H1 (cell line): ENCODE data around the gene RENBP. TPM values are rescaled to one million over a fixed set of nuclear protein-coding genes. Genes with fewer than 3 reads are reported as not detected.

Experiments
- EGR1 ChIP-seq: IDR thresholded peaks from 2 replicates; pipeline ENCODE4 v1.6.1; 2011; ENCODE audit warnings: low read depth, low read length, borderline replicate concordance
- EP300 ChIP-seq, 2 experiments: IDR thresholded peaks; 1 replicate in 1 of 2; 2 replicates in 1 of 2; pipeline ENCODE4 v1.6.1; 2011 to 2012; ENCODE audit warnings: low read depth in 2 of 2, low read length in 2 of 2, mild to moderate bottlenecking in 2 of 2, borderline replicate concordance in 1 of 2, inconsistent platforms in 1 of 2, moderate library complexity in 1 of 2
- HDAC6 ChIP-seq: IDR thresholded peaks from one replicate; pipeline ENCODE4 v1.7.1; 2012; ENCODE audit warnings: low read depth, mild to moderate bottlenecking, inconsistent platforms, low read length, moderate library complexity
- POLR2AphosphoS5 ChIP-seq: IDR thresholded peaks from 2 replicates; pipeline ENCODE4 v1.6.1; 2011; ENCODE audit warnings: low read depth, low read length
- SIRT6 ChIP-seq: IDR thresholded peaks from one replicate; pipeline ENCODE4 v1.7.1; 2012; ENCODE audit warnings: low read length, inconsistent platforms
- SP2 ChIP-seq: IDR thresholded peaks from 2 replicates; pipeline ENCODE4 v1.6.1; 2012; ENCODE audit warnings: mild to moderate bottlenecking, low read length, inconsistent platforms
- SUZ12 ChIP-seq: fragments of 200-600 bp; sonication (generic); IDR thresholded peaks from 2 replicates; pipeline ENCODE4 v1.6.1; 2012; ENCODE audit warnings: mild to moderate bottlenecking, inconsistent platforms, low read length, moderate library complexity, mixed read lengths
- TBP ChIP-seq: IDR thresholded peaks from 2 replicates; pipeline ENCODE4 v1.6.1; 2011; ENCODE audit warnings: low read depth, low read length, improper control_type of control experiment
- polyA plus RNA-seq, 7 experiments: library from polyadenylated mRNA; depleted of rRNA in 3 of 7; stranded (reverse) in 5 of 7; unstranded in 2 of 7; fragments of >200 nt in 5 of 7; fragments of 200-250 nt in 2 of 7; gene quantifications; 1 replicate in 5 of 7; 2 replicates in 1 of 7; 4 replicates in 1 of 7; pipeline versions ENCODE4 v1.2.1 to v1.2.3, GENCODE V29; 2011 to 2013; ENCODE audit warnings: missing spikeins in 2 of 7, mixed read lengths in 2 of 7
- total RNA-seq: library from RNA; stranded (reverse); fragmentation: NEBNext Ultra II Directional; extraction: Animal tissue kit (Norgen Biotek cat#: 25700); gene quantifications from 2 replicates; pipeline ENCODE4 v1.2.1, GENCODE V29; 2021
- TF ChIP-seq, protein P1 (sequence below): fragments of 300-600 bp; sonication (generic); IDR thresholded peaks from 2 replicates; pipeline ENCODE4 v1.7.1; 2012; ENCODE audit warnings: low read length, moderate library complexity, mild to moderate bottlenecking, inconsistent platforms; ENCODE audit not compliant: insufficient replicate concordance

RENBP gene
- total and polyA plus RNA-seq, 2 of the 8 experiments (the other 6 are each of a cell fraction or from before 2014, with no cell fraction given), result 12.4 to 21.8 TPM

DNA sequence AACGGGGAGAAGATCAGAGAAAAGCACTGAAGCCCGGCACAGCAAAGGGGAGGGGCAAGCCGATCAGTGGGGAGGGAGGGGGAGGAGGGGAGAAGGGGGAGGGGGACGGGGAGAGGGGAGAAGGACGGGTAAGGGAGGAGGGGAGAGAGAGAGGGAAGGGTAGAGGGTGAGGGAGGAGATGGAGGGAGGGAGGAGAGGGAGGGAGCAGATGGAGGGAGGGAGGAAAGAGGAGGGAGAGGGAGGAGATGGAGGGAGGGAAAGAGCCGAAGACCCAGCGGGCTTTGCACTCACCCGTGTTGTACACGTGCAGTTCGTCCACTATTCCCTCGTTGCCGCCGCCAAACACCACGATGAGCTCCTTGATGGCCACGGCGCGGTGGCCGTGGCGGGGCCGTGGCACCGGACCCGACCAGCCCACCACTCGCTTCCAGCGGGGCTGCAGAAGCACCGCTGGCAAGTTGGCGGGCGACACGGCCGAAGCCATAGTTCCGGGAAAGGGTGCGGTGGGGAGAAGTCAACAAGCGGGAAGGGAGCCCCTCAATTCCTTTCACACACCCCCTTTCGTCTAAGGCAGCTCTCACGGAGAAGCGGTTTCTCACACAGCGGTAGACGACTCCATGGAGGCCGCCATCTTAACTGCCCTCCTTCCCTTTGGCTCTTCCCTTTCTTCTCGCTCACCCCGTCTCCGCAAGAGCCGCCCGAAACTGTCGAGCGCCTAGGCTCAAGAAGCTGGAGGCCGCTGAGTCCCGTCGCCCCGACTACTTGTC, 26.1 kb upstream of the RENBP start (continued):
- no peak for TF ChIP-seq SP2
- TF ChIP-seq SIRT6, result no peak
- no peak for TF ChIP-seq SUZ12
- no peak for TF ChIP-seq TBP
- TF ChIP-seq POLR2AphosphoS5, result peak; percentile 83; the same call in 1 of the 2 replicates
- TF ChIP-seq, protein P1, sequence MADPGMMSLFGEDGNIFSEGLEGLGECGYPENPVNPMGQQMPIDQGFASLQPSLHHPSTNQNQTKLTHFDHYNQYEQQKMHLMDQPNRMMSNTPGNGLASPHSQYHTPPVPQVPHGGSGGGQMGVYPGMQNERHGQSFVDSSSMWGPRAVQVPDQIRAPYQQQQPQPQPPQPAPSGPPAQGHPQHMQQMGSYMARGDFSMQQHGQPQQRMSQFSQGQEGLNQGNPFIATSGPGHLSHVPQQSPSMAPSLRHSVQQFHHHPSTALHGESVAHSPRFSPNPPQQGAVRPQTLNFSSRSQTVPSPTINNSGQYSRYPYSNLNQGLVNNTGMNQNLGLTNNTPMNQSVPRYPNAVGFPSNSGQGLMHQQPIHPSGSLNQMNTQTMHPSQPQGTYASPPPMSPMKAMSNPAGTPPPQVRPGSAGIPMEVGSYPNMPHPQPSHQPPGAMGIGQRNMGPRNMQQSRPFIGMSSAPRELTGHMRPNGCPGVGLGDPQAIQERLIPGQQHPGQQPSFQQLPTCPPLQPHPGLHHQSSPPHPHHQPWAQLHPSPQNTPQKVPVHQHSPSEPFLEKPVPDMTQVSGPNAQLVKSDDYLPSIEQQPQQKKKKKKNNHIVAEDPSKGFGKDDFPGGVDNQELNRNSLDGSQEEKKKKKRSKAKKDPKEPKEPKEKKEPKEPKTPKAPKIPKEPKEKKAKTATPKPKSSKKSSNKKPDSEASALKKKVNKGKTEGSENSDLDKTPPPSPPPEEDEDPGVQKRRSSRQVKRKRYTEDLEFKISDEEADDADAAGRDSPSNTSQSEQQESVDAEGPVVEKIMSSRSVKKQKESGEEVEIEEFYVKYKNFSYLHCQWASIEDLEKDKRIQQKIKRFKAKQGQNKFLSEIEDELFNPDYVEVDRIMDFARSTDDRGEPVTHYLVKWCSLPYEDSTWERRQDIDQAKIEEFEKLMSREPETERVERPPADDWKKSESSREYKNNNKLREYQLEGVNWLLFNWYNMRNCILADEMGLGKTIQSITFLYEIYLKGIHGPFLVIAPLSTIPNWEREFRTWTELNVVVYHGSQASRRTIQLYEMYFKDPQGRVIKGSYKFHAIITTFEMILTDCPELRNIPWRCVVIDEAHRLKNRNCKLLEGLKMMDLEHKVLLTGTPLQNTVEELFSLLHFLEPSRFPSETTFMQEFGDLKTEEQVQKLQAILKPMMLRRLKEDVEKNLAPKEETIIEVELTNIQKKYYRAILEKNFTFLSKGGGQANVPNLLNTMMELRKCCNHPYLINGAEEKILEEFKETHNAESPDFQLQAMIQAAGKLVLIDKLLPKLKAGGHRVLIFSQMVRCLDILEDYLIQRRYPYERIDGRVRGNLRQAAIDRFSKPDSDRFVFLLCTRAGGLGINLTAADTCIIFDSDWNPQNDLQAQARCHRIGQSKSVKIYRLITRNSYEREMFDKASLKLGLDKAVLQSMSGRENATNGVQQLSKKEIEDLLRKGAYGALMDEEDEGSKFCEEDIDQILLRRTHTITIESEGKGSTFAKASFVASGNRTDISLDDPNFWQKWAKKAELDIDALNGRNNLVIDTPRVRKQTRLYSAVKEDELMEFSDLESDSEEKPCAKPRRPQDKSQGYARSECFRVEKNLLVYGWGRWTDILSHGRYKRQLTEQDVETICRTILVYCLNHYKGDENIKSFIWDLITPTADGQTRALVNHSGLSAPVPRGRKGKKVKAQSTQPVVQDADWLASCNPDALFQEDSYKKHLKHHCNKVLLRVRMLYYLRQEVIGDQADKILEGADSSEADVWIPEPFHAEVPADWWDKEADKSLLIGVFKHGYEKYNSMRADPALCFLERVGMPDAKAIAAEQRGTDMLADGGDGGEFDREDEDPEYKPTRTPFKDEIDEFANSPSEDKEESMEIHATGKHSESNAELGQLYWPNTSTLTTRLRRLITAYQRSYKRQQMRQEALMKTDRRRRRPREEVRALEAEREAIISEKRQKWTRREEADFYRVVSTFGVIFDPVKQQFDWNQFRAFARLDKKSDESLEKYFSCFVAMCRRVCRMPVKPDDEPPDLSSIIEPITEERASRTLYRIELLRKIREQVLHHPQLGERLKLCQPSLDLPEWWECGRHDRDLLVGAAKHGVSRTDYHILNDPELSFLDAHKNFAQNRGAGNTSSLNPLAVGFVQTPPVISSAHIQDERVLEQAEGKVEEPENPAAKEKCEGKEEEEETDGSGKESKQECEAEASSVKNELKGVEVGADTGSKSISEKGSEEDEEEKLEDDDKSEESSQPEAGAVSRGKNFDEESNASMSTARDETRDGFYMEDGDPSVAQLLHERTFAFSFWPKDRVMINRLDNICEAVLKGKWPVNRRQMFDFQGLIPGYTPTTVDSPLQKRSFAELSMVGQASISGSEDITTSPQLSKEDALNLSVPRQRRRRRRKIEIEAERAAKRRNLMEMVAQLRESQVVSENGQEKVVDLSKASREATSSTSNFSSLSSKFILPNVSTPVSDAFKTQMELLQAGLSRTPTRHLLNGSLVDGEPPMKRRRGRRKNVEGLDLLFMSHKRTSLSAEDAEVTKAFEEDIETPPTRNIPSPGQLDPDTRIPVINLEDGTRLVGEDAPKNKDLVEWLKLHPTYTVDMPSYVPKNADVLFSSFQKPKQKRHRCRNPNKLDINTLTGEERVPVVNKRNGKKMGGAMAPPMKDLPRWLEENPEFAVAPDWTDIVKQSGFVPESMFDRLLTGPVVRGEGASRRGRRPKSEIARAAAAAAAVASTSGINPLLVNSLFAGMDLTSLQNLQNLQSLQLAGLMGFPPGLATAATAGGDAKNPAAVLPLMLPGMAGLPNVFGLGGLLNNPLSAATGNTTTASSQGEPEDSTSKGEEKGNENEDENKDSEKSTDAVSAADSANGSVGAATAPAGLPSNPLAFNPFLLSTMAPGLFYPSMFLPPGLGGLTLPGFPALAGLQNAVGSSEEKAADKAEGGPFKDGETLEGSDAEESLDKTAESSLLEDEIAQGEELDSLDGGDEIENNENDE, result no peak
- TF ChIP-seq EP300 (IDR thresholded peaks at IDR 0.05; ENCODE audit: borderline replicate concordance in 1 of 2, low read depth in 2 of 2, low read length in 2 of 2), result no peak
- peak; percentile 79; the same call in 1 of the 2 replicates for TF ChIP-seq EGR1
- TF ChIP-seq HDAC6, result no peak
